Retina (tissue), 1 donor: Measurements from ENCODE around the gene SLC26A1.

Experiments
- DNase-seq: peaks from one replicate; pipeline ENCODE4 v3.0.0-alpha.2; 2016

The SLC26A1 gene, protein sequence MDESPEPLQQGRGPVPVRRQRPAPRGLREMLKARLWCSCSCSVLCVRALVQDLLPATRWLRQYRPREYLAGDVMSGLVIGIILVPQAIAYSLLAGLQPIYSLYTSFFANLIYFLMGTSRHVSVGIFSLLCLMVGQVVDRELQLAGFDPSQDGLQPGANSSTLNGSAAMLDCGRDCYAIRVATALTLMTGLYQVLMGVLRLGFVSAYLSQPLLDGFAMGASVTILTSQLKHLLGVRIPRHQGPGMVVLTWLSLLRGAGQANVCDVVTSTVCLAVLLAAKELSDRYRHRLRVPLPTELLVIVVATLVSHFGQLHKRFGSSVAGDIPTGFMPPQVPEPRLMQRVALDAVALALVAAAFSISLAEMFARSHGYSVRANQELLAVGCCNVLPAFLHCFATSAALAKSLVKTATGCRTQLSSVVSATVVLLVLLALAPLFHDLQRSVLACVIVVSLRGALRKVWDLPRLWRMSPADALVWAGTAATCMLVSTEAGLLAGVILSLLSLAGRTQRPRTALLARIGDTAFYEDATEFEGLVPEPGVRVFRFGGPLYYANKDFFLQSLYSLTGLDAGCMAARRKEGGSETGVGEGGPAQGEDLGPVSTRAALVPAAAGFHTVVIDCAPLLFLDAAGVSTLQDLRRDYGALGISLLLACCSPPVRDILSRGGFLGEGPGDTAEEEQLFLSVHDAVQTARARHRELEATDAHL

GRCh38 chr4:993111-994029 is at the start of gene SLC26A1:
Gene SLC26A1, minus strand, starts transcription at chr4:993404. Its CDS starts 1,701 bp downstream, at chr4:991703.
- no peak for DNase-seq

DNA sequence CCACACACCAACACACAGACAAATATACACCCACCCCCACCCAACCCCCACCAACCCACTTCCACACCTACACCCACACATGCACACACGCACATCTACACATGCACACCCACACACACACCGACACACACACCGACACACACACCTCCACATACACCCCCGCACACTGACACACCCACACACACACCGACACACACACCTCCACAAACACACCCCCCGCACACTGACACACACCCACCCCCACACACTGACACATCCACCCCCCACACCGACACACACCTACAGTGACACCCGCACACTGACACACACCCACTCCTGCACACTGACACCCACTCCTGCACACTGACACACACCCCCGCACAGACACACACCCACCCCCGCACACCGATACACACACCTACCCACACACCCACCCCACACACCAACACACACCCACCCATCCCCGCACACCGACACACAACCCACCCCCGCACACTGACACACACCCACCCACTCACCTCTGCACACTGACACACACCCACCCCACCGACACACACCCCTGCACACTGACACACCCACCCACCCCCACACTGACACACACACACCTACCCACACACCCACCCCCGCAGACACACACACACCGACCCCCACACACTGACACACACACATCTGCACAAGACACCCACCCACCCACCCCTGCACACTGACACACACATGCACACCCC is 49.3 kb upstream of the SLC26A1 start:
- DNase-seq, result no peak

- no peak for DNase-seq
These were observed 48.7 kb upstream of the SLC26A1 start for GRCh38 chr4:1041936-1042330.

GRCh38 chr4:1041147-1041935 is 48.1 kb upstream of the SLC26A1 start:
- DNase-seq, result peak; percentile 70

DNA sequence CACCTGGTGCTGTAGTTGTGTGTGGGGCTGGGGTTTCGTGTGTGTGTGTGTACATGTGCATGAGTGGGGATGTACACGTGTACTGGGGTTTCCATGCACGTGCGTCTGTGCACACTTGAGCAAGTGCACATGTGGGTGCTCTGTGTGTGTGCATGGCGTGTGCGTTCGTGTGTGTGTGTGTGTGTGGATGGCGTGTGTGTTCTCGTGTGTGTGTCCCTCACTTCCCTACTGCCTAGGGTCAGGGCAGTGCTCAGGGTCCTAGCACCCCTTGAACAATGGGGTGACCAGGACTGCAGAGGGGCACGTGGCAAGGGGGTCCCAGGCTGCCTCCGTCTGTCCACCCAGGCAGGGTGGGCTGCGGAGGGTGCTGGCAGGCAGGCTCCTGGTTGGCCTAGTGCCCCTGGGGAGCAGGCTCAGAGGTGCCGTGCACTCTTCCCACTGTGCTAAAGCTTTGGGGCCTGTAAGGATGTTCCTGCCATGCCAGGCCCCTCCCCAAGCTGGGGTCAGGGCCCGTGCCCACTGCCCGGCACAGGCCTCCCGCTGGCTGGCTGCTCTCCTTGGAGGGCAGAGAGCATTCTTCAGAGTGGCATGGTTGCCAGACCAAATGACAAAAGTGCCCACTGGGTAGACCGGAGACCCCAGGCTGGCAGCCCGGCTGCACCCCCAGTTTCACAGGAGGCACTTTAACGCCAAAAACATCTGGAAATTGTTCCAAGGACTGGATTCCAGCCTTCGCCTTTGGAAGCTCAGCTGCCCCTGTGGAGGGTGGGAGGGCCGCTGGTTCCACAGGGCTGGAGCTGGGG is 47.3 kb upstream of the SLC26A1 start:
- DNase-seq, result no peak

- DNase-seq, result no peak
These were observed 46.5 kb upstream of the SLC26A1 start for GRCh38 chr4:1039493-1040343.

GRCh38 chr4:1038948-1039492 is 45.8 kb upstream of the SLC26A1 start:
- DNase-seq, result no peak

DNA sequence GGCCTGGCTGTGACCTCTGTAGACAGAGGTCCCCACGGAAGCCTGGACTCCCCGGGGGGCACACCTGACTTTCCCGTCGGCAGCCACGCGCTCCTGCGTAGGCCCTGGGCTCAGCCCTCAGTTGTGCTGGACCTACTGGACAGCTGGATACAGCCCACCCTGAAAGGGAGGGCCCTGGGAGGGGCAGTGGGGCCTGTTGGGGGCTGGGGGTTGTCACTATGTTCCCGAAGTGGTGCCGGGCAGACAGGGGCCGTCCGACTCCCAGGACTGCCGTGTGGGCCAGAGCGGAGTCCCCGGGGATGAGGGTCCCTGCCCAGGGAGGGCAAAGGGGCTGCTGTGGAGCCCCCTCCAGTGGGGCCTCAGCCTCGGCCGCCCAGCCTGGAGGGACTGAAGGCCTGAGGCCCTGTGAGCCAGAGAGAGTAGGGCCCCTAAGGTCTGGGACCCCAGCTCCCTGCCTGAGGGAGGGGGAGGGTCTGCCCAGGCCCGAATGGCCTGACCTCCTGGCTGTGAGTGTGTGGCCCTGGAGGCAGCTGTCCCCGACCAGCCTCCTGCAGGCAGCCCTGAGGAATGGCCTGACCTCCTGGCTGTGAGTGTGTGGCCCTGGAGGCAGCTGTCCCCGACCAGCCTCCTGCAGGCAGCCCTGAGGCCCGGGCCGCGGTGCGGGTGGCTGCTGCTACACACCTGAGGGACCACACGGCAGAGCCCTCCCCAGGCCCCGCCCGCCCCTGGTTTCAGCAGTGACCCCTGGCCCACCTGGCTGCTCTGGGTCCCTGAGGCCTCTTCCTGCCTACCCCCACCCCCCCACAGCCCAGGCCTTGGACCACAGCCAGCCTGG is 44.0 kb upstream of the SLC26A1 start:
- no peak for DNase-seq

GRCh38 chr4:1036095-1036494 is 42.9 kb upstream of the SLC26A1 start:
- DNase-seq, result no peak

- peak; percentile 78 for DNase-seq
These were observed 42.3 kb upstream of the SLC26A1 start for GRCh38 chr4:1035510-1035909.

DNA sequence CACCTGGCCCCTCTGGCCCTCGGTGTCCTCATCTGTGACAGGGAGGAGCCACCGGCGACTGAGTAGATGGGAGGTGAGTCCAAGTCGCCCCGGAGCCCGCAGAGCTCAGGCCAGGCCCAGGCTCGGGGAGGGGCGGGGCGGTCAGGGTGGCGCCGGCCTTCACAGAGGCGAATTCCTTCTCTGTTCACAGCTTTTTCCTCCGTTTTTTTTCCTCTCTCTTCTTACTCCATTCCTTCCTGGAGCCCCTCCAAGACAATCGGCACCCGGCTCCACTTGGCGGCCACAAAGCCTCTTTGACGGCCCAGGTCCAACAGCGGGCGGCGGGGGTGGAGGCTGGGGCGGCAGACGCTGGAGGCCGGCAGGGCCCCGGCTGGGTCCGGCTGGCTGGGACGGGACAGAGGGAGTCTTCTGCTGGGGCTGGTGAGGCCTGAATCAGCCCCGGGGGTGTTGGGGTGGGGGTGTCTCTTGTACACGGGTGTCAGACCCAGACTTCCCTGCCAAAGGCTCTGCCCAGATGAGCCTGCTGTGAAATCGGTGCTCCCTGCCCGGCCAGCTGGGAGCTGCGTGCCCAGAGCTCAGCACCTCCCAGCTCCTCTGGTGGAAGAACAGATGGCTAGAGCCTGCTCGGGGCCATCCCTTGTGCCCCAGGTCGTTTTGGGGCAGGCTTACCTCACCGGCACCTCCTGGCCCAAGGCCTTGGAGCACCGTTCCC is 40.8 kb upstream of the SLC26A1 start:
- no peak for DNase-seq

DNA sequence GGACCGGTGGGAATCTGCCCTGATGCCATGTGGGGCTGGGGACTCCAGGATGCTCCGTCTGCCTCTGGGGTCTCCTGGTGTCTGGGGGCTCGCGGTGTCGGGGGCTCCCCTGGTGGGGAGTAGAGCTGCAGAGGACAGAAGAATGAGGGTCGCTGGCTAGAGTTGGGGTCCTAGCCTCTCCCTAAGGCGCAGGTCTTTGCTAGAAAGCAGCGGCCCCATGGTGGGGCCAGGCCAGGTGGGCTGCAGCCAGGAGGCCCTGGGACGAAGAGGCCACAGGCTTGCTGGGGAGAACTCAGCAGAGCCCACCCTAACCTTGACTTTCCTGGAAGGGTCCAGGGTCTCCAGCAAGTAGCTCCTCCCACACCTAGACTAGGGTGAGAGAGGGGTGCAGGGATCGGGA is 39.7 kb upstream of the SLC26A1 start:
- DNase-seq, result no peak

DNA sequence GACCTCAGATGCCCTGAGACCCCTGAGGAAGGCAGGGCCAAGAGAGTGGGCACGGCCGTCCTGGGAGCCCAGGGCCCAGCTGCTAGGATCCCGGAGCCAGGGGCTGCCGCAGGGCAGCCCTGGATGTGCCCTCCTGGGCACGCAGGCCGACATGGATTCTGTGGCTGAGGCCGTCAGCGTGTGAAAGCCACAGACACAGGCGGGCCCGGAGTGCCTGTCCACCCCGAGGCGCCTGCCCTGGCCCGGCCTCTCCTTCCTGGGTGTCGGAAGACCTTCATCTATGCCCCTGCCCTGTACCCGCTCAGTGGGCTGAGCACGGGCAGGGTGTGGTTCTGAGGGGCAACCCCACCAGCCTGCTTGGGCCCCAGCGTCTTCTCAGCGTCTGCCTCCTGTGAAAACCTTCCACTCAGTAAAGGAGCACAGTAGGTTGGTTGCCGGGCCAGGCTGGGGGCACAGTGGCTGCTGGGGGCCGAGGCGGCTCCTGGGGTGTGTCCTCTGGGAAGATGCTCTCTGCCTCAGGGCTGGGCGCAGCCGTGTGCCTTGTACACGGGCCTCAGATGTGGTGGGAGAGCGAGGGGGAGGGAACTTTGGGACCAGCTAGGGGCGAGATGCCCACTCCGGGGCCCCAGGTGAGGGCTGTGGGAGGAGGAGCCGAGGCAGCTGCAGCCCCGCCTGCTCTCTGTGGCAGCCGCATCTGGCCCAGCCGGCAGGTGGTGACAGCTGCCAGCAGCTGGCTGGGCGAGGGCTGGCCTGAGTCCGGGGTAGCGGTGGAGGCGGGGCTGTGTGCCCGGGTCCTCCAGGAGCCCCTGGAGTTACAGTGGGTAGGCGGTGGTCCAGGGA is 39.0 kb upstream of the SLC26A1 start:
- no peak for DNase-seq

DNA sequence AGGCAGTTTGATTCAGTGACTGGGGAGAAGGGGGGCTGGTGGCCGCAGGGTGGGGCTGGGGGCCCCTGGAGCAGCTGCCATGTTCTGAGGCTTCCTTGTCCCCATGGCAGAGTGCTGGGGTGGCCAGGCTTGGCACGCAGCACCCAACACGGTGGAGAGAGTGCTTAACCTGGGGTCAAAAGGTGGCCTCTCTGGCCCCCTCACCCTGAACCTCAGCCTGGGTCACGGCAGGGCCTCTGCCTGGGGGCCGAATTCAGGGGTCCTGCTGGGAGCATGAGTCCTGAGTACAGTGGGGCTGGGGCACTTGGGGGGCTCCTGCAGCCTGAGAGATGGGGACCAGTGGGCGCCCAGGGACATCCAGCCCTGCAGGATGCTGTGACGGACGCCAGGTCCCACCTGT is 38.1 kb upstream of the SLC26A1 start:
- DNase-seq, result no peak

DNA sequence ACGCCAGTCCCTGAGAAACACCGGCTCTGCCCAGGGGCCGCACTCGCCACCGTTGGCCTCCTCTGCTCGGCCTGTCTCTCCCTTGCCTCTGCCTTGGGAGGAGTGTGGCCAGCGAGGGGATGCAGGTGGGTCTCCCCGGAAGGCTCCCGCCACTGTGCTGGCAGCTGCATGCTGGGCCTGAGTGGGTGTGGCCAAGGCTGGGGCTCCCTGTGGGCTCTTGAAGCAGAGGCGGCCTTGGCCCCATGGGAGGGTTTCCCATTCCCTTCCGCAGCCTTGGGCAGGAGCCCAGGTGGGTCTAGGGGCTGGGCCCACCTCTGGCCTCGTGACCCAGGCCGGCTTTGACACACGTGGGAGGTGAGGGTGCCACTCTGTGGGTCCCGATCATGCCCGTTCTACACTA is 37.4 kb upstream of the SLC26A1 start:
- no peak for DNase-seq

DNA sequence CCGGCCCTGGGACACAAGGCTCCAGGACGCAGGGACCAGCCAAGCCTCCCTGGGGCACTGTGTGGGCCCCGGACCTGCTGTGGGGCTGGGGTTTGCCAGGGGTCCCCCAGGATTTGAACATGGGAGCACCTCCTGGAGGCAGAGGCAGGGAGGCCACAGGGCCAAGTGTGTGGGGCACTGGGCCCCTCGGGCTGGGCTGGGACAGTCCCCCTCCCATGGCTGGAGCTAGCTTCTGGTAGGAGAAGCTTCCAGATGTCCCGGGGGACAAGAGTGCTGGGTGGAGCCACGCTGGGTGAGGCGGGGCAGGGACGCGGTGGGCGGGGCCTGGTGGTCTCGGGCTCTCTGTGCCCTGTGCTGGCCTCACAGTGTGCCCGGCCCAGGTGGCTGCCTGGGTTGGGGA is 36.8 kb upstream of the SLC26A1 start:
- no peak for DNase-seq

DNA sequence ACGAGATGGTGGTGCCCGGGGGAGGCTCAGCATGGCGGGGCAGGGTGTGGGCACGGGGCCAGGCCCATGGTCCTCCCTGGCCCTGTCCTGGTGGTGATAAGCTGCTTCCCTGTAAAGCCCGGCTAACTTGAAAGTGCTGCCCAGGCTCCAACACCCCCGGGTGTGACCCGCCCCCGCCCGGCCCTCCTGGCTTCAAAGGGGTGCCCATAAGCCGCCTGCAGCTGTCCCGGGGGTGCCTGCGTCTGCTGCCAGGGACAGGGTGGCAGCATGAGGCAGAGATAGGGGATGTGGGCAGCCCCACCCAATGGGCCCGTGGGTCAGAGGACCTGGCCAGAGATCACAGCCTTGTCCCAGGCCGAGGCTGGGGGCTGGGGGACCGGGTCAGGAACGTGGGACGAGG is 36.3 kb upstream of the SLC26A1 start:
- DNase-seq, result no peak
